Calu3 (cell line): Measurements from ENCODE around the gene UBTD2. TPM values are rescaled to one million over a fixed set of nuclear protein-coding genes. Genes with fewer than 3 reads are reported as not detected.
"Not testable (repeated sequence)": the region's sequence is repeated elsewhere in the genome, so short reads cannot be mapped to it uniquely, and the experiment has no call there.

ENCODE experiments used
- BruUV-seq: library from RNA; stranded (reverse); fragments of 400-500 nt; replicated peaks from 2 replicates; lab custom pipeline; 2021; lab: Mats Ljungman, UMichigan
- CTCF ChIA-PET: fragments of 300-600 bp; sonication (Branson Sonifier 250); formaldehyde crosslinking; loops from one replicate; lab custom pipeline; 2022; ENCODE audit warnings: antibody characterized with exemption; lab: Charles Lee
- DNase-seq: peaks from one replicate; pipeline ENCODE4 v3.0.0; 2022
- H3K27ac Mint-ChIP-seq: one replicate; pipeline ENCODE4 v1.8.0; 2022; ENCODE audit warnings: mixed read lengths; ENCODE audit not compliant: unreplicated experiment
- H3K27me3 Mint-ChIP-seq: one replicate; pipeline ENCODE4 v1.8.0; 2022; ENCODE audit warnings: mixed read lengths; ENCODE audit not compliant: unreplicated experiment
- H3K36me3 Mint-ChIP-seq: one replicate; pipeline ENCODE4 v1.8.0; 2022; ENCODE audit warnings: mild to moderate bottlenecking, moderate library complexity, mixed read lengths; ENCODE audit not compliant: insufficient read depth, unreplicated experiment
- H3K4me1 Mint-ChIP-seq: one replicate; pipeline ENCODE4 v1.8.0; 2022; ENCODE audit warnings: mild to moderate bottlenecking, low read depth, mixed read lengths; ENCODE audit not compliant: unreplicated experiment
- H3K4me3 Mint-ChIP-seq: one replicate; pipeline ENCODE4 v1.8.0; 2022; ENCODE audit warnings: mild to moderate bottlenecking, low read depth, moderate library complexity, mixed read lengths; ENCODE audit not compliant: unreplicated experiment
- H3K9me3 Mint-ChIP-seq: one replicate; pipeline ENCODE4 v1.8.0; 2022; ENCODE audit warnings: low read depth, mixed read lengths; ENCODE audit not compliant: unreplicated experiment
- CTCF ChIP-seq: fragments of 200-600 bp; IDR thresholded peaks from one replicate; pipeline ENCODE4 v1.8.0; 2022; ENCODE audit warnings: antibody characterized with exemption; ENCODE audit not compliant: unreplicated experiment
- intact Hi-C: fragments of 100-400 bp; cut with micrococcal nuclease; formaldehyde crosslinking; loops from one replicate; pipeline ENCODE4 v1.10.0; 2022; ENCODE audit not compliant: unreplicated experiment
- total RNA-seq: library from RNA; stranded (reverse); gene quantifications from 2 replicates; pipeline ENCODE4 v1.2.3, GENCODE V29; 2022

The UBTD2 gene
- total RNA-seq, 1 experiment from 2014 or later, result 21.1 TPM

GRCh38 chr5:172213126-172213525 lies 70.4 kb downstream of the UBTD2 start:
- intact Hi-C loops, result no loop called here
- TF ChIP-seq CTCF, result no peak
- H3K36me3 Mint-ChIP-seq, result peaks cover 10% of the 10 kb centered on the region
- no peaks in the 10 kb centered on the region for H3K9me3 Mint-ChIP-seq
- no peak overlapping the region for H3K4me3 Mint-ChIP-seq
- H3K27me3 Mint-ChIP-seq, result no peaks in the 10 kb centered on the region
- H3K27ac Mint-ChIP-seq, result no peak overlapping the region
- no peak for DNase-seq
- CTCF ChIA-PET, result no interaction called here
- no peaks in the 10 kb centered on the region for H3K4me1 Mint-ChIP-seq
- BruUV-seq, result no TSS peak

- no peak for TF ChIP-seq CTCF
- no peaks in the 10 kb centered on the region for H3K27me3 Mint-ChIP-seq
- intact Hi-C loops, result no loop called here
- no TSS peak for BruUV-seq
- no peak overlapping the region for H3K27ac Mint-ChIP-seq
- no peaks in the 10 kb centered on the region for H3K4me1 Mint-ChIP-seq
- CTCF ChIA-PET, result interaction anchor here (0.7 kb wide), 1 partner anchor 58 kb away, joined by 3 read pairs; no protein-coding TSS in a partner anchor
- H3K36me3 Mint-ChIP-seq, result peaks cover 10% of the 10 kb centered on the region
- no peak overlapping the region for H3K4me3 Mint-ChIP-seq
- H3K9me3 Mint-ChIP-seq, result no peaks in the 10 kb centered on the region
- no peak for DNase-seq
Observed at GRCh38 chr5:172211676-172212075, 71.9 kb downstream of the UBTD2 start.

GRCh38 chr5:172209714-172210113 lies 73.8 kb downstream of the UBTD2 start:
- Mint-ChIP-seq H3K4me3 (no peak overlapping the region), H3K4me1 (no peaks in the 10 kb centered on the region), H3K27ac (no peak overlapping the region), H3K9me3 (no peaks in the 10 kb centered on the region), H3K36me3 (peaks cover 10% of the 10 kb centered on the region), H3K27me3 (no peaks in the 10 kb centered on the region)
- no TSS peak for BruUV-seq
- DNase-seq, result no peak
- CTCF ChIA-PET, result no interaction called here
- intact Hi-C loops, result no loop called here
- no peak for TF ChIP-seq CTCF

- no peaks in the 10 kb centered on the region for H3K4me1 Mint-ChIP-seq
- CTCF ChIA-PET, result no interaction called here
- H3K27me3 Mint-ChIP-seq, result no peaks in the 10 kb centered on the region
- no peak for DNase-seq
- BruUV-seq, result no TSS peak
- H3K27ac Mint-ChIP-seq, result no peak overlapping the region
- H3K4me3 Mint-ChIP-seq, result no peak overlapping the region
- no peak for TF ChIP-seq CTCF
- peaks cover 6% of the 10 kb centered on the region for H3K36me3 Mint-ChIP-seq
- H3K9me3 Mint-ChIP-seq, result no peaks in the 10 kb centered on the region
- intact Hi-C loops, result no loop called here
Observed at GRCh38 chr5:172207511-172207910, 76.1 kb downstream of the UBTD2 start.

DNA sequence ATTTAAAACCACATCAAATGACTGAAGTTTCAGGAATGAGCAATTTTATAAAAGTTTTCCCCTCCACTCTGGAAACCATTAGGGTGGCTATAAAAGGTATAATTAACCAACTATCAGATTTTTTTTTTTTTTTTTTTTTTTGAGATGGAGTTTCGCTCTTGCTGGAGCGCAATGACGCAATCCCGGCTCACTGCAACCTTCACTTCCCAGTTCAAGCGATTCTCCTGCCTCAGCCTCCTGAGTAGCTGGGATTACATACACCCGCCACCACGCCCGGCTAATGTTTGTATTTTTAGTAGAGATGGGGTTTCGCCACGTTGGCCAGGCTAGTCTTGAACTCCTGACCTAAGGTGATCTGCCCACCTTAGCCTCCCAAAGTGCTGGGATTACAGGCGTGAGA lies 77.6 kb downstream of the UBTD2 start:
- BruUV-seq, H3K4me3 Mint-ChIP-seq, H3K9me3 Mint-ChIP-seq, H3K27me3 Mint-ChIP-seq, DNase-seq, H3K27ac Mint-ChIP-seq, intact Hi-C loops, H3K4me1 Mint-ChIP-seq, CTCF ChIA-PET, H3K36me3 Mint-ChIP-seq: not testable (repeated sequence)
